HG02763 (cell line): ENCODE data around the gene ANKRD55.
"Not testable (repeated sequence)": the region's sequence is repeated elsewhere in the genome, so short reads cannot be mapped to it uniquely, and the experiment has no call there.

ENCODE experiments used
- ATAC-seq: cut with Tn5 transposase; IDR thresholded peaks from one replicate; pipeline ENCODE4 v1.9.1; 2021; ENCODE audit warnings: mild to moderate bottlenecking, moderate library complexity; ENCODE audit not compliant: unreplicated experiment

Gene ANKRD55

GRCh38 chr5:56110646-56111403 lies 122.3 kb downstream of the ANKRD55 start:
- ATAC-seq, result no peak

GRCh38 chr5:56108246-56108645 lies 124.9 kb downstream of the ANKRD55 start:
- ATAC-seq, result no peak

GRCh38 chr5:56106837-56107236 lies 126.3 kb downstream of the ANKRD55 start:
- ATAC-seq, result no peak

- ATAC-seq, result no peak
These were observed 127.4 kb downstream of the ANKRD55 start for GRCh38 chr5:56105511-56106291.

GRCh38 chr5:56102889-56103288 lies 130.2 kb downstream of the ANKRD55 start:
- ATAC-seq, result no peak

- not testable (repeated sequence) for ATAC-seq
These were observed 130.9 kb downstream of the ANKRD55 start for GRCh38 chr5:56102207-56102606.

GRCh38 chr5:56101180-56101579 lies 131.9 kb downstream of the ANKRD55 start:
- ATAC-seq, result no peak

GRCh38 chr5:56100439-56101176 lies 132.5 kb downstream of the ANKRD55 start:
- ATAC-seq, result no peak

- no peak for ATAC-seq
These were observed 133.8 kb downstream of the ANKRD55 start for GRCh38 chr5:56099346-56099745.

GRCh38 chr5:56097055-56097454 lies 136.1 kb downstream of the ANKRD55 start:
- no peak for ATAC-seq

- peak; percentile 74 for ATAC-seq
These were observed 137.5 kb downstream of the ANKRD55 start for GRCh38 chr5:56095579-56096102.

GRCh38 chr5:56094579-56095361 lies 138.4 kb downstream of the ANKRD55 start:
- ATAC-seq, result peak; percentile 13

- ATAC-seq, result no peak
These were observed 139.2 kb downstream of the ANKRD55 start for GRCh38 chr5:56093970-56094369.

GRCh38 chr5:56092115-56092514 lies 141.0 kb downstream of the ANKRD55 start:
- no peak for ATAC-seq

GRCh38 chr5:56091664-56092063 lies 141.5 kb downstream of the ANKRD55 start:
- ATAC-seq, result no peak

- ATAC-seq, result no peak
These were observed 142.2 kb downstream of the ANKRD55 start for GRCh38 chr5:56090793-56091460.

- ATAC-seq, result peak; percentile 78
These were observed 143.9 kb downstream of the ANKRD55 start for GRCh38 chr5:56088967-56089829.

- no peak for ATAC-seq
These were observed 144.6 kb downstream of the ANKRD55 start for GRCh38 chr5:56088431-56088949.

- no peak for ATAC-seq
These were observed 147.9 kb downstream of the ANKRD55 start for GRCh38 chr5:56085193-56085592.
